WTC11 (cell line): ENCODE measurements around the gene ARHGAP21. TPM values are rescaled to one million over a fixed set of nuclear protein-coding genes. Genes with fewer than 3 reads are reported as not detected.

ENCODE experiments used
- ATAC-seq: fragments of 200-7000 bp; cut with Tn5 transposase; 2 replicates; pipeline ENCODE4 v1.10.0; 2021; ENCODE audit warnings: mild to moderate bottlenecking, moderate library complexity
- CTCF ChIA-PET: fragments of 300-600 bp; sonication (Branson Sonifier 250); formaldehyde crosslinking; loops from one replicate; lab custom pipeline; 2021; ENCODE audit warnings: antibody characterized with exemption; lab: Charles Lee
- POLR2A ChIA-PET: fragments of 350-600 bp; sonication (Branson Sonifier 250); formaldehyde crosslinking; loops from one replicate; lab custom pipeline; 2021; ENCODE audit warnings: antibody characterized with exemption; lab: Charles Lee
- DNase-seq: peaks from one replicate; pipeline ENCODE4 v3.0.0; 2021; ENCODE audit warnings: low spot score
- H3K27ac Mint-ChIP-seq: 2 replicates; pipeline ENCODE4 v1.8.0; 2021; ENCODE audit warnings: mixed read lengths
- H3K27me3 Mint-ChIP-seq: 2 replicates; pipeline ENCODE4 v1.8.0; 2021; ENCODE audit warnings: low read depth, mild to moderate bottlenecking, moderate library complexity, mixed read lengths
- H3K36me3 Mint-ChIP-seq: 2 replicates; pipeline ENCODE4 v1.8.0; 2021; ENCODE audit warnings: mixed read lengths
- H3K4me1 Mint-ChIP-seq: 2 replicates; pipeline ENCODE4 v1.8.0; 2022; ENCODE audit warnings: mixed read lengths
- H3K4me3 Mint-ChIP-seq: 2 replicates; pipeline ENCODE4 v1.8.0; 2021; ENCODE audit warnings: mild to moderate bottlenecking, moderate library complexity, mixed read lengths
- H3K9me3 Mint-ChIP-seq: 2 replicates; pipeline ENCODE4 v1.8.0; 2021; ENCODE audit warnings: mixed read lengths
- ATF1 ChIP-seq: sonication (generic); formaldehyde crosslinking; IDR thresholded peaks from 2 replicates; pipeline ENCODE4 v1.8.1; 2023; ENCODE audit warnings: mild to moderate bottlenecking, moderate library complexity, missing genetic modification reagents
- ELF4 ChIP-seq: sonication (generic); formaldehyde crosslinking; IDR thresholded peaks from 2 replicates; pipeline ENCODE4 v1.8.1; 2022; ENCODE audit warnings: low read depth, mild to moderate bottlenecking, moderate library complexity, missing genetic modification reagents
- EMX1 ChIP-seq: fragments of 250-450 bp; sonication (Bioruptor Pico); IDR thresholded peaks from 2 replicates; pipeline ENCODE4 v1.8.0; 2021; ENCODE audit warnings: mild to moderate bottlenecking
- GABPB1 ChIP-seq: sonication (generic); formaldehyde crosslinking; IDR thresholded peaks from 2 replicates; pipeline ENCODE4 v1.8.1; 2023; ENCODE audit warnings: mild to moderate bottlenecking, missing genetic modification reagents
- GRHL2 ChIP-seq: fragments of 250-450 bp; sonication (Bioruptor Pico); IDR thresholded peaks from 2 replicates; pipeline ENCODE4 v1.8.0; 2022; ENCODE audit warnings: mild to moderate bottlenecking, moderate library complexity; ENCODE audit not compliant: insufficient replicate concordance, severe bottlenecking
- HMGA2 ChIP-seq: fragments of 250-450 bp; sonication (Bioruptor Pico); IDR thresholded peaks from 2 replicates; pipeline ENCODE4 v1.4.0; 2021; ENCODE audit warnings: mild to moderate bottlenecking, moderate library complexity
- IRF2 ChIP-seq: sonication (generic); formaldehyde crosslinking; IDR thresholded peaks from 2 replicates; pipeline ENCODE4 v1.8.0; 2022; ENCODE audit warnings: low read depth, missing genetic modification reagents, borderline replicate concordance
- JAZF1 ChIP-seq: fragments of 250-450 bp; sonication (Bioruptor Pico); IDR thresholded peaks from 2 replicates; pipeline ENCODE4 v1.9.0; 2021; ENCODE audit warnings: moderate library complexity, mild to moderate bottlenecking, inconsistent platforms
- JUN ChIP-seq: sonication (generic); formaldehyde crosslinking; IDR thresholded peaks from 2 replicates; pipeline ENCODE4 v1.8.0; 2023; ENCODE audit warnings: mild to moderate bottlenecking, missing genetic modification reagents
- NR2C2 ChIP-seq: sonication (generic); formaldehyde crosslinking; IDR thresholded peaks from 2 replicates; pipeline ENCODE4 v1.8.0; 2022; ENCODE audit warnings: mild to moderate bottlenecking, missing genetic modification reagents
- PRRX2 ChIP-seq: fragments of 250-450 bp; sonication (Bioruptor Pico); IDR thresholded peaks from 2 replicates; pipeline ENCODE4 v1.8.0; 2021; ENCODE audit warnings: mild to moderate bottlenecking
- RELA ChIP-seq: sonication (generic); formaldehyde crosslinking; IDR thresholded peaks from 2 replicates; pipeline ENCODE4 v1.8.1; 2022; ENCODE audit warnings: missing genetic modification reagents, mild to moderate bottlenecking, borderline replicate concordance
- RORB ChIP-seq: fragments of 250-450 bp; sonication (Bioruptor Pico); IDR thresholded peaks from 2 replicates; pipeline ENCODE4 v1.9.0; 2021; ENCODE audit warnings: mild to moderate bottlenecking
- SOX15 ChIP-seq: fragments of 250-450 bp; sonication (Bioruptor Pico); IDR thresholded peaks from 2 replicates; pipeline ENCODE4 v1.9.0; 2021; ENCODE audit warnings: mild to moderate bottlenecking
- TP53 ChIP-seq: sonication (generic); formaldehyde crosslinking; IDR thresholded peaks from 2 replicates; pipeline ENCODE4 v1.8.1; 2023; ENCODE audit warnings: mild to moderate bottlenecking, missing genetic modification reagents
- ZNF138 ChIP-seq: sonication (generic); formaldehyde crosslinking; conservative IDR thresholded peaks from 2 replicates; pipeline ENCODE4 v1.8.1; 2022; ENCODE audit warnings: mild to moderate bottlenecking, moderate library complexity, missing genetic modification reagents
- ZNF416 ChIP-seq: fragments of 250-450 bp; sonication (Bioruptor Pico); IDR thresholded peaks from 2 replicates; pipeline ENCODE4 v1.9.0; 2021; ENCODE audit warnings: mild to moderate bottlenecking, inconsistent platforms
- total RNA-seq: library from RNA; stranded (reverse); gene quantifications from 3 replicates; pipeline ENCODE4 v1.2.3, GENCODE V29; 2021
- TF ChIP-seq, protein P1 (sequence below): sonication (generic); formaldehyde crosslinking; conservative IDR thresholded peaks from 2 replicates; pipeline ENCODE4 v1.8.1; 2022; ENCODE audit warnings: mild to moderate bottlenecking, missing genetic modification reagents
- TF ChIP-seq, protein P2 (sequence below): sonication (generic); formaldehyde crosslinking; IDR thresholded peaks from 2 replicates; pipeline ENCODE4 v1.8.1; 2023; ENCODE audit warnings: mild to moderate bottlenecking, missing genetic modification reagents
- TF ChIP-seq, protein P3 (sequence below): sonication (generic); formaldehyde crosslinking; IDR thresholded peaks from 2 replicates; pipeline ENCODE4 v1.8.0; 2022; ENCODE audit warnings: mild to moderate bottlenecking, missing genetic modification reagents
- TF ChIP-seq, protein P4 (sequence below): sonication (generic); formaldehyde crosslinking; IDR thresholded peaks from 2 replicates; pipeline ENCODE4 v1.8.0; 2023; ENCODE audit warnings: missing genetic modification reagents, mild to moderate bottlenecking, borderline replicate concordance
- TF ChIP-seq, protein P5 (sequence below): sonication (generic); formaldehyde crosslinking; IDR thresholded peaks from 2 replicates; pipeline ENCODE4 v1.8.1; 2022; ENCODE audit warnings: low read depth, mild to moderate bottlenecking, moderate library complexity, missing genetic modification reagents, borderline replicate concordance

Gene ARHGAP21
- total RNA-seq, 1 experiment from 2014 or later = 33.8 TPM

DNA sequence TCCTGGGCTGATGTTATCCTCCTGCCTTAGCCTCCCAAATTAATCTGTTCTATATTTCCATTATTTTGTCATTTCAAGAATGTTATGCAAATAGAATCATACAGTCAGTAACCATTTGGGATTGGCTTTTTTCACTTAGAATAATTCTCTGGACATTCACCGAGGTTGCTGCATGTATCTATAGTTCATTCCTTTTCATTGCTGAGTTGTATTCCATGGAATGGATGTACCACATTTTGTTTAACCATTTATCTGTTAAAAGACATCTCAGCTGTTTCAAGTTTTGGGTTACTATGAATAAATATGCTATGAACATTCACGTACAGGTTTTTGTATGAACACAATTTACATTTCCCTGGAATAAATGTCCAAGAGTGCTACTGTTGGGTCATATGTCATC lies 44.9 kb downstream of the ARHGAP21 start (continued):
- TF ChIP-seq ELF4 (CRISPR knock-in tag) (no peak), TP53 (CRISPR knock-in tag) (no peak), NR2C2 (CRISPR knock-in tag) (no peak)
- TF ChIP-seq, protein P1, sequence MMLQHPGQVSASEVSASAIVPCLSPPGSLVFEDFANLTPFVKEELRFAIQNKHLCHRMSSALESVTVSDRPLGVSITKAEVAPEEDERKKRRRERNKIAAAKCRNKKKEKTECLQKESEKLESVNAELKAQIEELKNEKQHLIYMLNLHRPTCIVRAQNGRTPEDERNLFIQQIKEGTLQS (CRISPR knock-in tag) = no peak

DNA sequence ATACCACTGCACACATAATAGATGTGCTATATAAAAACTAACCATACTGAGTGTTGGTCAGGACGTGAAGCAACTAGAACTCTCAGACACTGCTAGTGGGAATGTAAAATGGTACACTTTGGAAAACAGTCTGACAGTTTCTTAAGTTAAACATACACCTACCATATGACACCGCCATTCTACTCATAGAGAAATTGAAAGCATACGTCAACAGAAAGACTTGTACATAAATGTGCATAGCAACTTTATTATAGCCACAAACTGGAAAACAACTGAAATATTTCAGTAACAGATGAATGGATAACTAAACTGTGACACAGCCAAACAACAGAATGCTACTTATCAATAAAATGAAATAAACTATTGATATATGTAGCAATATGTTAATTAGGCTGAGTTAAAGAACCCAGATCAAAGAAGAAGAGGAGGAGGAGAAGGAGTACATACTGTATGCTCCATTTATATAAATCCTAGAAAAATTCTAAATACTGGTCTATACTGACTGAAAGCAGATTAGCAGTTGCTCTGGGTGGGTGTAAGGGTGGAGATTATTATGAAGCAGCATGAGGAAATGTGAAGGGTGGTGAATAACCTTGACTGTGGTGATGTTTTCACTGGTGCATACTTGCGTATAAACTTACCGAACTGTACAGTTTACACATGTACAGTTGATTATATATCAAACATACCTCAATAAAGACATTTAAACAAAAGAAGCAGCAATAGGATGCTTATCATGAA lies 48.6 kb downstream of the ARHGAP21 start:
- Mint-ChIP-seq H3K9me3 (peaks cover 14% of the 10 kb centered on the region), H3K36me3 (peaks cover 8% of the 10 kb centered on the region), H3K4me3 (no peak overlapping the region), H3K27ac (no peak overlapping the region), H3K4me1 (peaks cover 6% of the 10 kb centered on the region), H3K27me3 (no peaks in the 10 kb centered on the region)
- DNase-seq (no peak), ATAC-seq (no peak)
- POLR2A ChIA-PET = no interaction called here
- CTCF ChIA-PET = no interaction called here
- TF ChIP-seq JAZF1 (no peak), GRHL2 (CRISPR knock-in tag) (no peak), JUN (CRISPR knock-in tag) (no peak), PRRX2 (CRISPR knock-in tag) (no peak), RELA (CRISPR knock-in tag) (no peak), EMX1 (CRISPR knock-in tag) (no peak), ATF1 (CRISPR knock-in tag) (no peak), SOX15 (no peak), ZNF416 (CRISPR knock-in tag) (no peak), GABPB1 (CRISPR knock-in tag) (no peak), IRF2 (CRISPR knock-in tag) (no peak), RORB (CRISPR knock-in tag) (no peak), ZNF138 (CRISPR knock-in tag) (no peak), HMGA2 (CRISPR knock-in tag) (no peak)
- TF ChIP-seq, protein P2, sequence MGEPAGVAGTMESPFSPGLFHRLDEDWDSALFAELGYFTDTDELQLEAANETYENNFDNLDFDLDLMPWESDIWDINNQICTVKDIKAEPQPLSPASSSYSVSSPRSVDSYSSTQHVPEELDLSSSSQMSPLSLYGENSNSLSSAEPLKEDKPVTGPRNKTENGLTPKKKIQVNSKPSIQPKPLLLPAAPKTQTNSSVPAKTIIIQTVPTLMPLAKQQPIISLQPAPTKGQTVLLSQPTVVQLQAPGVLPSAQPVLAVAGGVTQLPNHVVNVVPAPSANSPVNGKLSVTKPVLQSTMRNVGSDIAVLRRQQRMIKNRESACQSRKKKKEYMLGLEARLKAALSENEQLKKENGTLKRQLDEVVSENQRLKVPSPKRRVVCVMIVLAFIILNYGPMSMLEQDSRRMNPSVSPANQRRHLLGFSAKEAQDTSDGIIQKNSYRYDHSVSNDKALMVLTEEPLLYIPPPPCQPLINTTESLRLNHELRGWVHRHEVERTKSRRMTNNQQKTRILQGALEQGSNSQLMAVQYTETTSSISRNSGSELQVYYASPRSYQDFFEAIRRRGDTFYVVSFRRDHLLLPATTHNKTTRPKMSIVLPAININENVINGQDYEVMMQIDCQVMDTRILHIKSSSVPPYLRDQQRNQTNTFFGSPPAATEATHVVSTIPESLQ (CRISPR knock-in tag) = no peak
- TF ChIP-seq, protein P3, sequence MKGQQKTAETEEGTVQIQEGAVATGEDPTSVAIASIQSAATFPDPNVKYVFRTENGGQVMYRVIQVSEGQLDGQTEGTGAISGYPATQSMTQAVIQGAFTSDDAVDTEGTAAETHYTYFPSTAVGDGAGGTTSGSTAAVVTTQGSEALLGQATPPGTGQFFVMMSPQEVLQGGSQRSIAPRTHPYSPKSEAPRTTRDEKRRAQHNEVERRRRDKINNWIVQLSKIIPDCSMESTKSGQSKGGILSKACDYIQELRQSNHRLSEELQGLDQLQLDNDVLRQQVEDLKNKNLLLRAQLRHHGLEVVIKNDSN (CRISPR knock-in tag) = no peak
- TF ChIP-seq, protein P4, sequence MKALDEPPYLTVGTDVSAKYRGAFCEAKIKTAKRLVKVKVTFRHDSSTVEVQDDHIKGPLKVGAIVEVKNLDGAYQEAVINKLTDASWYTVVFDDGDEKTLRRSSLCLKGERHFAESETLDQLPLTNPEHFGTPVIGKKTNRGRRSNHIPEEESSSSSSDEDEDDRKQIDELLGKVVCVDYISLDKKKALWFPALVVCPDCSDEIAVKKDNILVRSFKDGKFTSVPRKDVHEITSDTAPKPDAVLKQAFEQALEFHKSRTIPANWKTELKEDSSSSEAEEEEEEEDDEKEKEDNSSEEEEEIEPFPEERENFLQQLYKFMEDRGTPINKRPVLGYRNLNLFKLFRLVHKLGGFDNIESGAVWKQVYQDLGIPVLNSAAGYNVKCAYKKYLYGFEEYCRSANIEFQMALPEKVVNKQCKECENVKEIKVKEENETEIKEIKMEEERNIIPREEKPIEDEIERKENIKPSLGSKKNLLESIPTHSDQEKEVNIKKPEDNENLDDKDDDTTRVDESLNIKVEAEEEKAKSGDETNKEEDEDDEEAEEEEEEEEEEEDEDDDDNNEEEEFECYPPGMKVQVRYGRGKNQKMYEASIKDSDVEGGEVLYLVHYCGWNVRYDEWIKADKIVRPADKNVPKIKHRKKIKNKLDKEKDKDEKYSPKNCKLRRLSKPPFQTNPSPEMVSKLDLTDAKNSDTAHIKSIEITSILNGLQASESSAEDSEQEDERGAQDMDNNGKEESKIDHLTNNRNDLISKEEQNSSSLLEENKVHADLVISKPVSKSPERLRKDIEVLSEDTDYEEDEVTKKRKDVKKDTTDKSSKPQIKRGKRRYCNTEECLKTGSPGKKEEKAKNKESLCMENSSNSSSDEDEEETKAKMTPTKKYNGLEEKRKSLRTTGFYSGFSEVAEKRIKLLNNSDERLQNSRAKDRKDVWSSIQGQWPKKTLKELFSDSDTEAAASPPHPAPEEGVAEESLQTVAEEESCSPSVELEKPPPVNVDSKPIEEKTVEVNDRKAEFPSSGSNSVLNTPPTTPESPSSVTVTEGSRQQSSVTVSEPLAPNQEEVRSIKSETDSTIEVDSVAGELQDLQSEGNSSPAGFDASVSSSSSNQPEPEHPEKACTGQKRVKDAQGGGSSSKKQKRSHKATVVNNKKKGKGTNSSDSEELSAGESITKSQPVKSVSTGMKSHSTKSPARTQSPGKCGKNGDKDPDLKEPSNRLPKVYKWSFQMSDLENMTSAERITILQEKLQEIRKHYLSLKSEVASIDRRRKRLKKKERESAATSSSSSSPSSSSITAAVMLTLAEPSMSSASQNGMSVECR (CRISPR knock-in tag) = no peak
- TF ChIP-seq, protein P5, sequence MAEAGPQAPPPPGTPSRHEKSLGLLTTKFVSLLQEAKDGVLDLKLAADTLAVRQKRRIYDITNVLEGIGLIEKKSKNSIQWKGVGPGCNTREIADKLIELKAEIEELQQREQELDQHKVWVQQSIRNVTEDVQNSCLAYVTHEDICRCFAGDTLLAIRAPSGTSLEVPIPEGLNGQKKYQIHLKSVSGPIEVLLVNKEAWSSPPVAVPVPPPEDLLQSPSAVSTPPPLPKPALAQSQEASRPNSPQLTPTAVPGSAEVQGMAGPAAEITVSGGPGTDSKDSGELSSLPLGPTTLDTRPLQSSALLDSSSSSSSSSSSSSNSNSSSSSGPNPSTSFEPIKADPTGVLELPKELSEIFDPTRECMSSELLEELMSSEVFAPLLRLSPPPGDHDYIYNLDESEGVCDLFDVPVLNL (CRISPR knock-in tag) = no peak
